B cell (primary cell): ENCODE data around the gene ABCC1. TPM values are rescaled to one million over a fixed set of nuclear protein-coding genes. Genes with fewer than 3 reads are reported as not detected.

Source experiments
- ATAC-seq: fragments of 200-7000 bp; cut with Tn5 transposase; one replicate; pipeline ENCODE4 v1.10.0; 2021; ENCODE audit warnings: low read depth, mild to moderate bottlenecking, moderate number of reproducible peaks, moderate library complexity
- CTCF ChIA-PET: fragments of 350-600 bp; sonication (Branson Sonifier 250); formaldehyde crosslinking; loops from one replicate; lab custom pipeline; 2021; ENCODE audit warnings: antibody characterized with exemption, inconsistent platforms; lab: Charles Lee
- POLR2A ChIA-PET: fragments of 350-600 bp; sonication (Branson Sonifier 250); formaldehyde crosslinking; loops from one replicate; lab custom pipeline; 2021; ENCODE audit warnings: antibody characterized with exemption; lab: Charles Lee
- DNase-seq: peaks from one replicate; pipeline ENCODE4 v3.0.0; 2013
- H2AFZ ChIP-seq: 2 replicates; pipeline ENCODE4 v1.6.1; 2012; ENCODE audit warnings: mild to moderate bottlenecking, low read depth, low read length; ENCODE audit not compliant: insufficient read depth, poor library complexity, severe bottlenecking
- H3K27ac ChIP-seq, 2 donors: 1 replicate in 1 of 2; 2 replicates in 1 of 2; pipeline ENCODE4 v1.5.1; 2012 to 2013; ENCODE audit warnings: low read length in 2 of 2, mild to moderate bottlenecking in 2 of 2, moderate library complexity in 1 of 2
- H3K27me3 ChIP-seq, 4 experiments: fragments of 200-600 bp in 1 of 4; sonication (generic) in 1 of 4; replicated peaks in 1 of 4; 1 replicate in 2 of 4; 2 replicates in 2 of 4; pipeline versions ENCODE4 v1.6.1 to v1.7.0; 2013 to 2016; ENCODE audit warnings: low read length in 3 of 4, mild to moderate bottlenecking in 2 of 4, mixed read lengths in 1 of 4, moderate library complexity in 1 of 4; ENCODE audit not compliant: insufficient read depth in 4 of 4, control insufficient read depth in 3 of 4; ENCODE audit errors: control extremely low read depth in 1 of 4
- H3K36me3 ChIP-seq, 2 experiments: replicated peaks in 1 of 2; 1 replicate in 1 of 2; 2 replicates in 1 of 2; pipeline versions ENCODE4 v1.6.1 to v1.7.1; 2013; ENCODE audit warnings: low read length in 1 of 2; ENCODE audit not compliant: insufficient read depth in 2 of 2, control insufficient read depth in 1 of 2; ENCODE audit errors: control extremely low read depth in 1 of 2, extremely low read depth in 1 of 2
- H3K4me1 ChIP-seq, 2 donors: fragments of 200-600 bp in 1 of 2; sonication (generic) in 1 of 2; 1 replicate in 1 of 2; 2 replicates in 1 of 2; pipeline versions ENCODE4 v1.5.1 to v1.6.1; 2013 to 2017; ENCODE audit warnings: low read length in 2 of 2; ENCODE audit not compliant: control insufficient read depth in 2 of 2, insufficient read depth in 2 of 2
- H3K4me2 ChIP-seq: replicated peaks from 2 replicates; pipeline ENCODE3; 2012; ENCODE audit warnings: mild to moderate bottlenecking, low read depth, low read length; ENCODE audit not compliant: poor library complexity, severe bottlenecking
- H3K4me3 ChIP-seq, 5 experiments: fragments of 200-600 bp in 1 of 5; sonication (generic) in 1 of 5; 1 replicate in 3 of 5; 2 replicates in 2 of 5; pipeline versions ENCODE4 v1.5.1 to v1.7.0; 2011 to 2016; ENCODE audit warnings: low read length in 4 of 5, mild to moderate bottlenecking in 4 of 5, low read depth in 2 of 5, control low read depth in 1 of 5, moderate library complexity in 1 of 5; ENCODE audit not compliant: insufficient read depth in 1 of 5; ENCODE audit errors: control extremely low read depth in 1 of 5, extremely low read depth in 1 of 5
- H3K79me2 ChIP-seq: fragments of 200-600 bp; sonication (generic); one replicate; pipeline ENCODE4 v1.6.0; 2016; ENCODE audit warnings: low read length; ENCODE audit not compliant: control insufficient read depth, insufficient read depth
- H3K9ac ChIP-seq: fragments of 200-600 bp; sonication (generic); 2 replicates; pipeline ENCODE4 v1.6.1; 2017; ENCODE audit warnings: mild to moderate bottlenecking, low read length, moderate library complexity
- H3K9me3 ChIP-seq, 3 donors: one replicate each; pipeline versions ENCODE4 v1.6.1 to v1.7.1; 2013; ENCODE audit warnings: low read length in 2 of 3; ENCODE audit not compliant: control insufficient read depth in 2 of 3, insufficient read depth in 1 of 3; ENCODE audit errors: control extremely low read depth in 1 of 3
- H4K20me1 ChIP-seq: 2 replicates; pipeline ENCODE4 v1.6.0; 2012; ENCODE audit warnings: mild to moderate bottlenecking, low read length; ENCODE audit not compliant: insufficient read depth, control insufficient read depth, poor library complexity, severe bottlenecking
- H3K27ac Mint-ChIP-seq: one replicate; pipeline ENCODE4 v1.8.0; 2021; ENCODE audit warnings: mixed read lengths
- H3K27me3 Mint-ChIP-seq: one replicate; pipeline ENCODE4 v1.8.0; 2021; ENCODE audit warnings: mixed read lengths
- H3K4me1 Mint-ChIP-seq: one replicate; pipeline ENCODE4 v1.8.0; 2021; ENCODE audit warnings: mixed read lengths
- H3K4me3 Mint-ChIP-seq: one replicate; pipeline ENCODE4 v1.8.0; 2021; ENCODE audit warnings: mixed read lengths
- H3K9me3 Mint-ChIP-seq: one replicate; pipeline ENCODE4 v1.8.0; 2022; ENCODE audit warnings: mixed read lengths; ENCODE audit not compliant: insufficient read depth
- CTCF ChIP-seq: fragments of 200-600 bp; IDR thresholded peaks from one replicate; pipeline ENCODE4 v1.8.0; 2022; ENCODE audit warnings: antibody characterized with exemption, mild to moderate bottlenecking
- EZH2 ChIP-seq: IDR thresholded peaks from 2 replicates; pipeline ENCODE4 v1.6.1; 2012; ENCODE audit warnings: borderline replicate concordance, low read depth, mild to moderate bottlenecking, moderate library complexity, low read length; ENCODE audit not compliant: insufficient read depth, poor library complexity, severe bottlenecking
- WGBS: methylation state at CpG from one replicate; pipeline ENCODE4 v1.1.5; 2013; ENCODE audit warnings: missing lambda C conversion rate; ENCODE audit not compliant: insufficient coverage; 5-methylcytosine and 5-hydroxymethylcytosine counted together
- intact Hi-C: fragments of 100-400 bp; cut with micrococcal nuclease; formaldehyde crosslinking; loops from one replicate; pipeline ENCODE4 v1.10.0; 2022
- polyA plus RNA-seq: library from polyadenylated mRNA; depleted of rRNA; stranded (reverse); fragments of >200 nt; gene quantifications from 2 replicates; pipeline ENCODE4 v1.2.3, GENCODE V29; 2012
- total RNA-seq, 2 donors: library from RNA; stranded (reverse); fragments of 120-200 nt in 1 of 2; gene quantifications; 1 replicate in 1 of 2; 2 replicates in 1 of 2; pipeline versions ENCODE4 v1.2.3 to v1.2.4, GENCODE V29; 2013 to 2022

Gene ABCC1
- total and polyA plus RNA-seq, 2 donors (not counting 1 experiment from before 2014, with no cell fraction given): 21.8 to 73.0 TPM

- Mint-ChIP-seq H3K4me1 (peaks cover 20% of the 10 kb centered on the region), H3K27ac (peak overlapping the region; percentile 87), H3K4me3 (peak overlapping the region; percentile 65), H3K9me3 (no peaks in the 10 kb centered on the region), H3K27me3 (no peaks in the 10 kb centered on the region)
- peak; percentile 58 for DNase-seq
- H3K4me3 ChIP-seq: peak overlapping the region in 1 of 5 experiments; percentile 6
- H3K9me3 ChIP-seq: no peaks in the 10 kb centered on the region
- CTCF ChIA-PET: no interaction called here
- H3K4me1 ChIP-seq: peaks cover 17 to 25% of the 10 kb centered on the region in 2 donors
- H3K27ac ChIP-seq: peak overlapping the region; percentile 34 to 64
- H3K9ac ChIP-seq: peak overlapping the region; percentile 0
- no peaks in the 10 kb centered on the region for H3K27me3 ChIP-seq
- no peaks in the 10 kb centered on the region for H4K20me1 ChIP-seq
- intact Hi-C loops: loop anchor here (2.0 kb wide), 1 partner anchor 18 kb away; no protein-coding TSS in a partner anchor
- H2AFZ ChIP-seq: peak overlapping the region; percentile 45
- peak overlapping the region; percentile 64 for H3K4me2 ChIP-seq
- no peak for TF ChIP-seq EZH2
- no peak for TF ChIP-seq CTCF
- H3K36me3 ChIP-seq: no peaks in the 10 kb centered on the region
- POLR2A ChIA-PET: interaction anchor here (0.6 kb wide), 1 partner anchor 36 kb away, joined by 3 read pairs; no protein-coding TSS in a partner anchor
- ATAC-seq: peak; percentile 78
- 39% methylated on average over 5 of the region's 6 CpGs for WGBS
- H3K79me2 ChIP-seq: peaks cover 2% of the 10 kb centered on the region
These were observed 6.3 kb upstream of the ABCC1 start for GRCh38 chr16:15942931-15943690.
